Osteocyte (in vitro differentiated cells): ENCODE data around the gene NSF. TPM values are rescaled to one million over a fixed set of nuclear protein-coding genes. Genes with fewer than 3 reads are reported as not detected.

Experiments used
- DNase-seq: peaks from one replicate; pipeline ENCODE4 v3.0.0; 2021; ENCODE audit warnings: mixed read lengths; ENCODE audit not compliant: unreplicated experiment; ENCODE audit errors: extremely low spot score
- H3K27ac Mint-ChIP-seq: one replicate; pipeline ENCODE4 v1.8.0; 2021; ENCODE audit warnings: mild to moderate bottlenecking, mixed read lengths; ENCODE audit not compliant: unreplicated experiment
- H3K27me3 Mint-ChIP-seq: one replicate; pipeline ENCODE4 v1.8.0; 2021; ENCODE audit warnings: mixed read lengths; ENCODE audit not compliant: unreplicated experiment
- H3K36me3 Mint-ChIP-seq: one replicate; pipeline ENCODE4 v1.8.0; 2021; ENCODE audit warnings: mixed read lengths; ENCODE audit not compliant: unreplicated experiment
- H3K4me1 Mint-ChIP-seq: one replicate; pipeline ENCODE4 v1.8.0; 2021; ENCODE audit warnings: mixed read lengths; ENCODE audit not compliant: unreplicated experiment
- H3K4me3 Mint-ChIP-seq: one replicate; pipeline ENCODE4 v1.8.0; 2021; ENCODE audit warnings: mild to moderate bottlenecking, moderate library complexity, mixed read lengths; ENCODE audit not compliant: unreplicated experiment
- H3K9me3 Mint-ChIP-seq: one replicate; pipeline ENCODE4 v1.8.0; 2021; ENCODE audit warnings: mixed read lengths; ENCODE audit not compliant: unreplicated experiment
- total RNA-seq: library from RNA; stranded (reverse); gene quantifications from 2 replicates; pipeline ENCODE4 v1.2.1, GENCODE V29; 2021
- TF ChIP-seq, protein P1 (sequence below): fragments of 200-600 bp; sonication (generic); IDR thresholded peaks from 2 replicates; pipeline ENCODE4 v1.5.0; 2021; ENCODE audit warnings: antibody characterized with exemption, mild to moderate bottlenecking, moderate library complexity

NSF gene
- total RNA-seq, 1 donor from 2014 or later: 48.0 TPM

- no peaks in the 10 kb centered on the region for H3K4me1 Mint-ChIP-seq
- no peak for DNase-seq
- no peaks in the 10 kb centered on the region for H3K36me3 Mint-ChIP-seq
- H3K9me3 Mint-ChIP-seq: peaks cover 3% of the 10 kb centered on the region
- TF ChIP-seq, protein P1, sequence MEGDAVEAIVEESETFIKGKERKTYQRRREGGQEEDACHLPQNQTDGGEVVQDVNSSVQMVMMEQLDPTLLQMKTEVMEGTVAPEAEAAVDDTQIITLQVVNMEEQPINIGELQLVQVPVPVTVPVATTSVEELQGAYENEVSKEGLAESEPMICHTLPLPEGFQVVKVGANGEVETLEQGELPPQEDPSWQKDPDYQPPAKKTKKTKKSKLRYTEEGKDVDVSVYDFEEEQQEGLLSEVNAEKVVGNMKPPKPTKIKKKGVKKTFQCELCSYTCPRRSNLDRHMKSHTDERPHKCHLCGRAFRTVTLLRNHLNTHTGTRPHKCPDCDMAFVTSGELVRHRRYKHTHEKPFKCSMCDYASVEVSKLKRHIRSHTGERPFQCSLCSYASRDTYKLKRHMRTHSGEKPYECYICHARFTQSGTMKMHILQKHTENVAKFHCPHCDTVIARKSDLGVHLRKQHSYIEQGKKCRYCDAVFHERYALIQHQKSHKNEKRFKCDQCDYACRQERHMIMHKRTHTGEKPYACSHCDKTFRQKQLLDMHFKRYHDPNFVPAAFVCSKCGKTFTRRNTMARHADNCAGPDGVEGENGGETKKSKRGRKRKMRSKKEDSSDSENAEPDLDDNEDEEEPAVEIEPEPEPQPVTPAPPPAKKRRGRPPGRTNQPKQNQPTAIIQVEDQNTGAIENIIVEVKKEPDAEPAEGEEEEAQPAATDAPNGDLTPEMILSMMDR: no peak
- no peak overlapping the region for H3K27ac Mint-ChIP-seq
- no peaks in the 10 kb centered on the region for H3K27me3 Mint-ChIP-seq
- H3K4me3 Mint-ChIP-seq: no peak overlapping the region
These were observed 215.3 kb downstream of the NSF start for GRCh38 chr17:46805771-46806170.

Other genes with a start within 250 kb of the NSF start
- 11.2 and 11.4 TPM in 2 replicates for gene ARL17B, start 228.9 kb upstream of the NSF start, total RNA-seq
- 16.8 and 19.0 TPM in 2 replicates for gene LRRC37A2, start 78.2 kb upstream of the NSF start, total RNA-seq
- 9.2 and 9.5 TPM in 2 replicates for gene ARL17A, start 11.0 kb upstream of the NSF start, total RNA-seq
- 2.0 and 2.4 TPM in 2 replicates for gene WNT3, start 228.0 kb downstream of the NSF start, total RNA-seq